Liver (tissue), 9 donors: ENCODE data around the gene ADAMTS1. TPM values are rescaled to one million over a fixed set of nuclear protein-coding genes. Genes with fewer than 3 reads are reported as not detected.

ENCODE experiments used
- DNase-seq: peaks from one replicate; pipeline ENCODE4 v3.0.0-alpha.2; 2017; ENCODE audit warnings: low spot score
- H3K27ac ChIP-seq, 2 donors: one replicate each; pipeline ENCODE4 v1.7.0; 2013; ENCODE audit warnings: inconsistent platforms in 2 of 2, low read length in 2 of 2, control low read depth in 1 of 2, low read depth in 1 of 2, mild to moderate bottlenecking in 1 of 2
- H3K27me3 ChIP-seq, 4 donors: one replicate each; pipeline versions ENCODE4 v1.6.1 to v1.7.0; 2013; ENCODE audit warnings: low read length in 3 of 4, inconsistent platforms in 1 of 4, mild to moderate bottlenecking in 1 of 4, moderate library complexity in 1 of 4; ENCODE audit not compliant: control insufficient read depth in 4 of 4, insufficient read depth in 4 of 4
- H3K36me3 ChIP-seq, 4 donors: one replicate each; pipeline versions ENCODE4 v1.6.1 to v1.7.0; 2013; ENCODE audit warnings: low read length in 3 of 4, mild to moderate bottlenecking in 3 of 4, low read depth in 1 of 4, moderate library complexity in 1 of 4; ENCODE audit not compliant: control insufficient read depth in 4 of 4, insufficient read depth in 3 of 4
- H3K4me1 ChIP-seq, 4 donors: one replicate each; pipeline versions ENCODE4 v1.6.1 to v1.7.0; 2013; ENCODE audit warnings: low read length in 3 of 4, mild to moderate bottlenecking in 3 of 4, moderate library complexity in 1 of 4; ENCODE audit not compliant: control insufficient read depth in 4 of 4, insufficient read depth in 4 of 4
- H3K4me3 ChIP-seq, 3 donors: one replicate each; pipeline versions ENCODE4 v1.6.1 to v1.7.0; 2013; ENCODE audit warnings: low read length in 3 of 3, control low read depth in 1 of 3, low read depth in 1 of 3, mild to moderate bottlenecking in 1 of 3
- H3K9ac ChIP-seq, 2 donors: one replicate each; pipeline ENCODE4 v1.7.0; 2013; ENCODE audit warnings: low read length in 2 of 2, mild to moderate bottlenecking in 2 of 2, moderate library complexity in 2 of 2, control low read depth in 1 of 2, low read depth in 1 of 2
- H3K9me3 ChIP-seq, 4 donors: one replicate each; pipeline versions ENCODE4 v1.6.1 to v1.7.0; 2013; ENCODE audit warnings: low read length in 3 of 4; ENCODE audit not compliant: control insufficient read depth in 4 of 4
- ATF3 ChIP-seq: IDR thresholded peaks from 2 replicates; pipeline ENCODE4 v1.6.1; 2016; ENCODE audit warnings: antibody characterized with exemption
- FOXA1 ChIP-seq: IDR thresholded peaks from 2 replicates; pipeline ENCODE4 v1.6.1; 2016; ENCODE audit warnings: antibody characterized with exemption
- FOXA2 ChIP-seq: IDR thresholded peaks from 2 replicates; pipeline ENCODE4 v1.6.1; 2016; ENCODE audit warnings: antibody characterized with exemption
- GABPA ChIP-seq, 2 donors: IDR thresholded peaks in 1 of 2; conservative IDR thresholded peaks in 1 of 2; 2 replicates each; pipeline ENCODE4 v1.6.1; 2016; ENCODE audit warnings: antibody characterized with exemption in 2 of 2, mild to moderate bottlenecking in 1 of 2, moderate library complexity in 1 of 2
- HNF4A ChIP-seq, 2 donors: conservative IDR thresholded peaks; 2 replicates each; pipeline ENCODE4 v1.6.1; 2016; ENCODE audit warnings: antibody characterized with exemption in 2 of 2, mild to moderate bottlenecking in 2 of 2
- JUND ChIP-seq, 2 donors: IDR thresholded peaks; 2 replicates each; pipeline ENCODE4 v1.6.1; 2016; ENCODE audit warnings: antibody characterized with exemption in 2 of 2
- MAX ChIP-seq: IDR thresholded peaks from 2 replicates; pipeline ENCODE4 v1.6.1; 2016; ENCODE audit warnings: antibody characterized with exemption
- NR2F2 ChIP-seq: IDR thresholded peaks from 2 replicates; pipeline ENCODE4 v1.6.1; 2016; ENCODE audit warnings: antibody characterized with exemption
- RXRA ChIP-seq, 2 donors: IDR thresholded peaks; 2 replicates each; pipeline ENCODE4 v1.6.1; 2017 to 2018; ENCODE audit warnings: antibody characterized with exemption in 2 of 2, mild to moderate bottlenecking in 1 of 2
- SP1 ChIP-seq: IDR thresholded peaks from 2 replicates; pipeline ENCODE4 v1.6.1; 2018; ENCODE audit warnings: antibody characterized with exemption, mild to moderate bottlenecking
- WGBS: extraction: QIAGEN DNeasy Blood & Tissue Kit; methylation state at CpG from one replicate; pipeline ENCODE4 v1.1.7; 2013; 5-methylcytosine and 5-hydroxymethylcytosine counted together
- polyA plus RNA-seq, 2 donors: library from polyadenylated mRNA; stranded (reverse) in 1 of 2; unstranded in 1 of 2; fragments of 200-250 nt in 1 of 2; fragments of >200 nt in 1 of 2; fragmentation: Nextera tagmentation in 1 of 2; extraction: Ambion mirVana in 1 of 2; gene quantifications; one replicate each; pipeline versions ENCODE4 v1.2.1 to v1.2.3, GENCODE V29; 2013 to 2015
- total RNA-seq, 2 donors: library from RNA; depleted of rRNA; stranded (reverse); fragments of >200 nt; gene quantifications; one replicate each; pipeline ENCODE4 v1.2.3, GENCODE V29; 2014
- TF ChIP-seq, protein P1 (sequence below): IDR thresholded peaks from 2 replicates; pipeline ENCODE4 v1.6.1; 2016; ENCODE audit warnings: antibody characterized with exemption
- TF ChIP-seq, protein P2 (sequence below): fragments of 150-350 bp; IDR thresholded peaks from 2 replicates; pipeline ENCODE4 v1.5.1; 2017; ENCODE audit warnings: improper control_type of control experiment, low read depth, low read length; ENCODE audit not compliant: missing input control
- donor health status: healthy.
- donor health status: healthy.
- donor health status: healthy.
- donor health status: healthy.
- donor health status: healthy.

ADAMTS1 gene
- total and polyA plus RNA-seq, 4 donors, result 3.3 to 23.1 (median 10.7) TPM

DNA sequence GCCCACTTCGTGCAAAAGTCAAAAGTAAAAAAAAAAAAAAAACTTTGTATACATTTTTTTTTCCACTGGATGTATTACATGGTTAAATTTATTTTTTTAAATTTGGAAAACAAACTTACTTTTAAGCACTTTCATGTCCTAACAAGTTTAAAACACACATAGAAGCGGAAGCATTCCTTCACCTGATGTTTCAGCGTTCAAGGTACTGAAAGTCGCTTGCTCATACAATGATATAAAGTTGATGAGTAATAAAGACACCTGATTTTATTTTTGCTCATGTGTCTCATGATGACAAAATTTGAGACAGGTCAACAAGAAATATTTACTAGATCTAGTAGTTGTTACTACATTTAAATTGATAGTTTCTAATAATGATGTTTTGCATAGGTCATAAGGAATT is 35.5 kb downstream of the ADAMTS1 start (continued):
- TF ChIP-seq ATF3 (no peak), FOXA2 (no peak), FOXA1 (no peak)

DNA sequence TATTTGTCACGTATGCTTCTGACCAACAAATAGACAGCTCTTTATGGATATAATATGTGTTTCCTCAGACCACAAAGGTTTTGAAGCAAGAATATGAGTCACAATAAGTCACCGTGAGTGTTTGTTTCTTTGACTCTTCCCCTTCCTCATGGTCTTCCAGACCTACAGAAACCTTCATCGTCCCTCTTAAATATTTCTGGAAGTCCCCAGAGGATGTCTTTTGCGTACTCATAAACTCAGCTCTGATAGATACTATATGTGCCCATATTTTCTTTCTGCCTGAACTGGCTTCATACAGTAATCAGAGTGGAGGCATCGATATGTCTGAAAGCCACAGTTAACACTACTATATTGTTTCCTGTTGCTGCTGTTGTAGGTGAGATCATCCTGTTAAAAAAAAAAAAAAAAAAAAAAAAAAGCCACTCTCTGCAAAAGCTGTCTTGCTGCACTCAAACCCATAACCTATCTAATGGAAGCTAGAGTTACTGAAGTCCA is 38.4 kb downstream of the ADAMTS1 start:
- no peaks in the 10 kb centered on the region for H3K27me3 ChIP-seq
- no peak overlapping the region for H3K9ac ChIP-seq
- WGBS, result 79% methylated on average over 5 of the region's 5 CpGs
- no peaks in the 10 kb centered on the region for H3K9me3 ChIP-seq
- no peaks in the 10 kb centered on the region for H3K36me3 ChIP-seq
- no peak for TF ChIP-seq NR2F2
- TF ChIP-seq RXRA (IDR thresholded peaks at IDR 0.05), result no peak
- no peak for TF ChIP-seq MAX
- TF ChIP-seq FOXA1, result no peak
- H3K4me3 ChIP-seq, result no peak overlapping the region
- DNase-seq, result no peak
- no peak overlapping the region for H3K27ac ChIP-seq
- H3K4me1 ChIP-seq, result no peaks in the 10 kb centered on the region

DNA sequence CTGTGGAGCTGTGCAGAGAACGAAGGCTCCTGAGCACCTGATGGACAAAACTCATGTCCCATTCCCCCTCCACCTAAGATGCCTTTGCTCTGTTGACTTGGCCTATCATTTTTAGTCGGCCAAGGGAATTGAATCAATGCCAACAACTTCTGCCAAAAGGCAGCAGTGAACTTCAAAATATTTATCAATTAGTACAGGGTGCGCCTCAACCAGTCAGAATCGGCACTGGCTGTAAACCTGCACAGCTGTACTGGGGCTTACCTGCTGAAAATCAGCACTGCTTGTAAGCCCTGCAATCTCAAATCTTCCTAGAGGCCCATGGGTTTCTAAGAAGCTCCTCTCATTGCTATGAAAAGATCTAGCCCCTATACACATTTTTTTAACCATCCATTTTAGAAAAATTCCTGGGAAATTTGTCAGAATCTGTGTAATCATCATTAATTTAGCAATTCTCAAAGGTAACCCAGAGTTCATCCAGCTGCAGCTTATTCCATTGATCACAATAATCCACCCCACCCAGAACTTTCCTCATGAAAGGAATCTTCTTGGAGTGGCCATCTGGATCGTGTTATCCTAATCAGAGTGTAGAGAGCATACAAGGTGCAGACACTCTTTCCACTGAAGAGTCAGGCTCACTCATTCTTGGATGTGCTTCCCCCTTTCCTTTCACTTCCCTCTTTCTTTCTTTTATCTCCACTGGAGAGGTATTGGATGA is 40.2 kb downstream of the ADAMTS1 start:
- no peak for DNase-seq
- H3K36me3 ChIP-seq, result no peaks in the 10 kb centered on the region
- no peak for TF ChIP-seq JUND (IDR thresholded peaks at IDR 0.05)
- TF ChIP-seq, protein P1, sequence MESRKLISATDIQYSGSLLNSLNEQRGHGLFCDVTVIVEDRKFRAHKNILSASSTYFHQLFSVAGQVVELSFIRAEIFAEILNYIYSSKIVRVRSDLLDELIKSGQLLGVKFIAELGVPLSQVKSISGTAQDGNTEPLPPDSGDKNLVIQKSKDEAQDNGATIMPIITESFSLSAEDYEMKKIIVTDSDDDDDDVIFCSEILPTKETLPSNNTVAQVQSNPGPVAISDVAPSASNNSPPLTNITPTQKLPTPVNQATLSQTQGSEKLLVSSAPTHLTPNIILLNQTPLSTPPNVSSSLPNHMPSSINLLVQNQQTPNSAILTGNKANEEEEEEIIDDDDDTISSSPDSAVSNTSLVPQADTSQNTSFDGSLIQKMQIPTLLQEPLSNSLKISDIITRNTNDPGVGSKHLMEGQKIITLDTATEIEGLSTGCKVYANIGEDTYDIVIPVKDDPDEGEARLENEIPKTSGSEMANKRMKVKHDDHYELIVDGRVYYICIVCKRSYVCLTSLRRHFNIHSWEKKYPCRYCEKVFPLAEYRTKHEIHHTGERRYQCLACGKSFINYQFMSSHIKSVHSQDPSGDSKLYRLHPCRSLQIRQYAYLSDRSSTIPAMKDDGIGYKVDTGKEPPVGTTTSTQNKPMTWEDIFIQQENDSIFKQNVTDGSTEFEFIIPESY, result no peak
- TF ChIP-seq NR2F2, result no peak
- no peaks in the 10 kb centered on the region for H3K9me3 ChIP-seq
- H3K27ac ChIP-seq, result no peak overlapping the region
- no peak overlapping the region for H3K4me3 ChIP-seq
- no peaks in the 10 kb centered on the region for H3K4me1 ChIP-seq
- H3K27me3 ChIP-seq, result peaks cover 0 to 3% (median 0%) of the 10 kb centered on the region in 4 donors
- WGBS, result 67% methylated on average over 5 of the region's 5 CpGs
- H3K9ac ChIP-seq, result no peak overlapping the region

DNA sequence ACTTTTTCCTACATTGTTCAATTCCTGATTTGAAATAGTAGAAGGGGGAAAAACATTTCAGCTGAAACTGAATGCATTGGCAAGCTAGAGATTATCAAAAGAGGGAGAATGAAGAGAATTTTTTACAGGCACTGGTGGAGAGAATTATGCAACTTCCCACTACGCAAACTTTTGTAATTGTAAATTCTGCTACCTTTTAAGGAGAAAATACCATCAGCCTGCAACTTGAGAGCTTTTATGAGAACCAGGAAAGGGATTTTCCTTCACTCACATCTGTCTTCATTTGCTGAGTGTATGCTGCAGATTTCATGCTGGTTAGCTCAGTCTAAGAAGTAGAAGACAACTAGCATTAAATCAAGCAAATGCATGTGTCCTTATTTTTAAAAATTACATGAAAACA is 43.7 kb downstream of the ADAMTS1 start:
- Histone ChIP-seq H3K4me1 (no peaks in the 10 kb centered on the region), H3K9ac (no peak overlapping the region), H3K36me3 (no peaks in the 10 kb centered on the region), H3K4me3 (no peak overlapping the region), H3K27ac (peak overlapping the region; percentile 27 to 60), H3K27me3 (peaks cover 0 to 3% (median under 1%) of the 10 kb centered on the region in 4 donors), H3K9me3 (no peaks in the 10 kb centered on the region)
- DNase-seq, result no peak
- TF ChIP-seq SP1 (no peak), NR2F2 (no peak), FOXA2 (no peak), HNF4A (conservative IDR thresholded peaks at IDR 0.05) (no peak), GABPA (IDR thresholded peaks at IDR 0.05 in 1 of 2, conservative IDR thresholded peaks at IDR 0.05 in 1 of 2) (no peak), MAX (no peak)
- TF ChIP-seq, protein P2, sequence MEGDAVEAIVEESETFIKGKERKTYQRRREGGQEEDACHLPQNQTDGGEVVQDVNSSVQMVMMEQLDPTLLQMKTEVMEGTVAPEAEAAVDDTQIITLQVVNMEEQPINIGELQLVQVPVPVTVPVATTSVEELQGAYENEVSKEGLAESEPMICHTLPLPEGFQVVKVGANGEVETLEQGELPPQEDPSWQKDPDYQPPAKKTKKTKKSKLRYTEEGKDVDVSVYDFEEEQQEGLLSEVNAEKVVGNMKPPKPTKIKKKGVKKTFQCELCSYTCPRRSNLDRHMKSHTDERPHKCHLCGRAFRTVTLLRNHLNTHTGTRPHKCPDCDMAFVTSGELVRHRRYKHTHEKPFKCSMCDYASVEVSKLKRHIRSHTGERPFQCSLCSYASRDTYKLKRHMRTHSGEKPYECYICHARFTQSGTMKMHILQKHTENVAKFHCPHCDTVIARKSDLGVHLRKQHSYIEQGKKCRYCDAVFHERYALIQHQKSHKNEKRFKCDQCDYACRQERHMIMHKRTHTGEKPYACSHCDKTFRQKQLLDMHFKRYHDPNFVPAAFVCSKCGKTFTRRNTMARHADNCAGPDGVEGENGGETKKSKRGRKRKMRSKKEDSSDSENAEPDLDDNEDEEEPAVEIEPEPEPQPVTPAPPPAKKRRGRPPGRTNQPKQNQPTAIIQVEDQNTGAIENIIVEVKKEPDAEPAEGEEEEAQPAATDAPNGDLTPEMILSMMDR, result no peak
- 47% methylated on average over 1 of the region's 1 CpG for WGBS
